Activated CD8-positive, alpha-beta T cell treated with anti-CD3 and anti-CD28 coated beads for 36 hours (primary cell): ENCODE measurements around the gene SPATA2. TPM values are rescaled to one million over a fixed set of nuclear protein-coding genes. Genes with fewer than 3 reads are reported as not detected.
"Not testable (repeated sequence)": the region's sequence is repeated elsewhere in the genome, so short reads cannot be mapped to it uniquely, and the experiment has no call there.

Experiments used
- ATAC-seq: fragments of 200-7000 bp; cut with Tn5 transposase; one replicate; pipeline ENCODE4 v1.10.0; 2021; ENCODE audit warnings: mild to moderate bottlenecking, moderate library complexity
- CTCF ChIA-PET: fragments of 350-600 bp; sonication (Branson Sonifier 250); formaldehyde crosslinking; loops from one replicate; lab custom pipeline; 2021; ENCODE audit warnings: antibody characterized with exemption; lab: Charles Lee
- POLR2A ChIA-PET: fragments of 350-600 bp; sonication (Branson Sonifier 250); formaldehyde crosslinking; loops from one replicate; lab custom pipeline; 2021; ENCODE audit warnings: antibody characterized with exemption; lab: Charles Lee
- DNase-seq: peaks from one replicate; pipeline ENCODE4 v3.0.0-alpha.2; 2020
- H3K27ac Mint-ChIP-seq: one replicate; pipeline ENCODE4 v1.8.0; 2021; ENCODE audit warnings: mild to moderate bottlenecking, mixed read lengths
- H3K27me3 Mint-ChIP-seq: one replicate; pipeline ENCODE4 v1.8.0; 2021; ENCODE audit warnings: mixed read lengths
- H3K36me3 Mint-ChIP-seq: one replicate; pipeline ENCODE4 v1.8.0; 2021; ENCODE audit warnings: low read depth, mixed read lengths
- H3K4me1 Mint-ChIP-seq: one replicate; pipeline ENCODE4 v1.8.0; 2021; ENCODE audit warnings: low read depth, mixed read lengths
- H3K4me3 Mint-ChIP-seq: one replicate; pipeline ENCODE4 v1.8.0; 2021; ENCODE audit warnings: mild to moderate bottlenecking, moderate library complexity, mixed read lengths
- H3K9me3 Mint-ChIP-seq: one replicate; pipeline ENCODE4 v1.8.0; 2021; ENCODE audit warnings: mixed read lengths
- CTCF ChIP-seq: fragments of 200-600 bp; IDR thresholded peaks from one replicate; pipeline ENCODE4 v1.8.0; 2022; ENCODE audit warnings: antibody characterized with exemption, mild to moderate bottlenecking
- intact Hi-C: fragments of 100-400 bp; cut with micrococcal nuclease; formaldehyde crosslinking; loops from one replicate; pipeline ENCODE4 v1.10.0; 2022
- total RNA-seq, 2 experiments: library from RNA; stranded (reverse); gene quantifications; one replicate each; pipeline ENCODE4 v1.2.3, GENCODE V29; 2021

The SPATA2 gene
- total RNA-seq, 2 experiments from 2014 or later = 6.2 to 7.4 TPM

DNA sequence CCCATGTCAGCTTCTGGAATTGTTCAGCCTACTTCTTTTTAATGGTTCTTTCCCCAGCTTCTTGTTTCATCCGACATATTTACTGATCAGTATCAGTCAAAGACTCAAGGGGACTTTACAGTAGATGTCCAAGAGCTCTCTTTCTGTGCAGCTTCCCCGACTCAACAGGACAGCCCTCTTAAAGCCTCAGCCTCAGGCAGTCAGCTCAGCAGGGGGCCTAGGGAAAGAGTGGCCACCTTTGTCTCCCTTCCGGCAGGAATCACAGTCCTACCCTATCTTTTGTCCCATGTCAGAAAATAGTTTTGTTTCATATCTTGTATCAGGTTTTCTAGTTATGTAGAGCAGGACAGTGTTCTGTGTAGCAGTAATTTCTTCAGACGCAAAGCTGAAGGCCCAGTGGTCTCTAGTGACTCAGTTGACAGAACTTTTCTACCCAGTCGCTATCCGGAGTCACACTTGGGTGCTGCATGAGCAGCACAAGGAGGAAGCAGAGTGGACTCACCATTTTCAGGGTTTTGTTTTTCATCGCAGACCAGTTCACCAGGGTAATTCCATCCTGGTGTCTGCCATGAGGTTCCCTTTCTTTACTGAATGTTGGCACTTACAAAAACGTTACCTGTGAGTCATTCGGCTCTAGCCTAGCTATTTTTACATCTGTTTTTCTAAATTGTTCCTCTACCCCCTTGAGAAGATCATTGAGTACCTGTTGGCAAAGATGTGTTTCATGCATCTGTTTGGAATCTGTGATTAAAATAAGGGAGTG lies 47.7 kb downstream of the SPATA2 start:
- ChIA-PET POLR2A (no interaction called here), CTCF (interaction anchor here (0.9 to 2.1 kb wide), 4 partner anchors 10 to 258 kb away, joined by 3 to 9 read pairs (median 4); no protein-coding TSS in a partner anchor)
- no peak for DNase-seq
- no peak for ATAC-seq
- intact Hi-C loops = no loop called here
- H3K27ac Mint-ChIP-seq = no peak overlapping the region
- no peaks in the 10 kb centered on the region for H3K9me3 Mint-ChIP-seq
- H3K27me3 Mint-ChIP-seq = no peaks in the 10 kb centered on the region
- no peak overlapping the region for H3K4me3 Mint-ChIP-seq
- TF ChIP-seq CTCF = no peak
- H3K36me3 Mint-ChIP-seq = peaks cover 4% of the 10 kb centered on the region
- H3K4me1 Mint-ChIP-seq = no peaks in the 10 kb centered on the region

GRCh38 chr20:49866051-49866450 lies 49.3 kb downstream of the SPATA2 start:
- ChIA-PET CTCF (interaction anchor here (1.3 kb wide), 1 partner anchor 8 kb away, joined by 4 read pairs; no protein-coding TSS in a partner anchor), POLR2A (no interaction called here)
- Mint-ChIP-seq H3K9me3 (no peaks in the 10 kb centered on the region), H3K36me3 (peaks cover 4% of the 10 kb centered on the region), H3K4me1 (no peaks in the 10 kb centered on the region), H3K27me3 (no peaks in the 10 kb centered on the region), H3K4me3 (no peak overlapping the region), H3K27ac (no peak overlapping the region)
- no peak for TF ChIP-seq CTCF
- DNase-seq (no peak), ATAC-seq (no peak)
- intact Hi-C loops = no loop called here

DNA sequence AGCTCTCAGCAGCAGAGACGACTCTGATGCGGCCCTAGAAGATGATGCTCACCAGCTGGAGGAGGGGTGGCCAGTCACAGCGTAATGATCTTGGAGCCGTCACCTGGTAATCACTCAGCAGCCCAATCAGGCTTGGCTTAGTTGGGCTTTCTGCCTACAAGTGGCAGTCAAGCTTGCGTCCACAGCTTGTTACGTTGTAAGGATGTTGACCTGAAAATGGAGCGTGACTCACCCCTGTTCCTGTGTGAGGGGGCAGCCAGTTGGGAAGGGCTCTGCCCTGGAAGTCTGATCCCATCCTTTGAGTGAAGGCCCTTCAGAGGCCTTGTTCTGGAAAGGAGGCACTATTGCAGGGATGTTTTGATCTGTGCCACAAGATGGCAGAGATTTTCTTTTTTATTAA lies 49.8 kb downstream of the SPATA2 start:
- DNase-seq = no peak
- intact Hi-C loops = no loop called here
- Mint-ChIP-seq H3K4me3 (no peak overlapping the region), H3K27ac (no peak overlapping the region), H3K9me3 (no peaks in the 10 kb centered on the region), H3K4me1 (no peaks in the 10 kb centered on the region), H3K36me3 (peaks cover 4% of the 10 kb centered on the region), H3K27me3 (no peaks in the 10 kb centered on the region)
- ATAC-seq = no peak
- no peak for TF ChIP-seq CTCF
- CTCF ChIA-PET = no interaction called here
- POLR2A ChIA-PET = no interaction called here

GRCh38 chr20:49863666-49864065 lies 51.7 kb downstream of the SPATA2 start:
- Mint-ChIP-seq H3K27ac (no peak overlapping the region), H3K4me1 (peaks cover 6% of the 10 kb centered on the region), H3K4me3 (no peak overlapping the region), H3K9me3 (no peaks in the 10 kb centered on the region), H3K36me3 (peaks cover 5% of the 10 kb centered on the region), H3K27me3 (no peaks in the 10 kb centered on the region)
- DNase-seq (no peak), ATAC-seq (no peak)
- POLR2A ChIA-PET = interaction anchor here (1.6 kb wide), 1 partner anchor 327 kb away, joined by 5 read pairs; no protein-coding TSS in a partner anchor
- intact Hi-C loops = no loop called here
- CTCF ChIA-PET = interaction anchor here (0.6 kb wide), 1 partner anchor 17 kb away, joined by 3 read pairs; no protein-coding TSS in a partner anchor
- TF ChIP-seq CTCF = no peak

DNA sequence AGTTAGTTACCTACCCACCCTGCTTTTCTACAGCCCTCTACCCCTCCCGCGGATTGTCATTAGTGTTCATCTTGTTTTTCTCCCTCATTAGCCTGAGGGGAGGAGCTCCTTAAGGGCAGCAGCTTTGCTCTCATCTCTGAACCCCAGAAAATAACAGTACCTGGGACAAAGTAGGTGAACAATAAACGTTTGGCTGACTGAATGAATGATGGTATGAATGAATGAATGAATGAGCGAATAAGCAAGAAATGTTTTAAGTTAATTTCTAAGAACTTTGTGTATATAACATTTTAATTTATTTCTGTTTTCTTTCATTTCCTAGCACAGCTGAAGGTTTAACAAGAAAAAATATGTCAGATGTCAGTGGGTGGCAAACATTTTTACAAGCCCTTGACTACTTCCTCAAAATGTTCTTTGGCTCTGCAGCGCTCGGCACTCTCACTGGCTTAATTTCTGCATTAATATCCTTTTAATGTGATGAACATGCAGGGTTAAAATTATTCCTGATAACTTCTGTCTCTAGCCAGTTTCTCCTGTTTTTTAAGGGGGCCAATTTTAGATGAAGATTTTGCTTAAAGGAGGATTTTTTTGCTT lies 52.6 kb downstream of the SPATA2 start:
- CTCF ChIA-PET = interaction anchor here (2.3 kb wide), 1 partner anchor 17 kb away, joined by 8 read pairs; no protein-coding TSS in a partner anchor

DNA sequence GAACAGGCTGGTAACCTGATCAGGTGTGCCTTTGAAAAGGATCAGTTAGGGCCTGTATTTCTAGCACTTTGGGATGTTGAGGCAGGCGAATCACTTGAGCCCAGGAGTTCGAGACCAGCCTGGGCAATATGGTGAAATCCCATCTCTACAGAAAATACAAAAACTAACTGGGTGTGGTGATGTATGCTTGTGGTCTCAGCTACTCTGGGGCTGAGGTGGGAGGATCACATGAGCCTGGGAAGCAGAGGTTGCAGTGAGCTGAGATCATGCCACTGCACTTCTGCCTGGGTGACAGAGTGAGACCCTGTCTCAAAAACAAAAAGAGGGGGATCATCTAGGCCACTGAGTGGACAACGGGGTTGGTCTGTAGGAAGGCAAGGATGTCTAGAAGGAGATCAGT lies 54.1 kb downstream of the SPATA2 start:
- POLR2A ChIA-PET, H3K4me1 Mint-ChIP-seq, H3K4me3 Mint-ChIP-seq, intact Hi-C loops, ATAC-seq, DNase-seq, H3K27me3 Mint-ChIP-seq, H3K9me3 Mint-ChIP-seq, H3K27ac Mint-ChIP-seq: not testable (repeated sequence)
- CTCF ChIA-PET = interaction anchor here (1.4 to 2.3 kb wide), 2 partner anchors 11 to 15 kb away, joined by 4 to 8 read pairs; no protein-coding TSS in a partner anchor
- H3K36me3 Mint-ChIP-seq = peaks cover 10% of the 10 kb centered on the region

More for the DNA sequence above, 52.6 kb downstream of the SPATA2 start:
- POLR2A ChIA-PET = interaction anchor here (0.7 kb wide), 1 partner anchor 226 kb away, joined by 3 read pairs; no protein-coding TSS in a partner anchor
- DNase-seq = no peak
- H3K27ac Mint-ChIP-seq = no peak overlapping the region
- H3K9me3 Mint-ChIP-seq = no peaks in the 10 kb centered on the region
- no peaks in the 10 kb centered on the region for H3K27me3 Mint-ChIP-seq
- peaks cover 5% of the 10 kb centered on the region for H3K36me3 Mint-ChIP-seq
- H3K4me3 Mint-ChIP-seq = no peak overlapping the region
- no peak for ATAC-seq
- no peak for TF ChIP-seq CTCF
- intact Hi-C loops = no loop called here
- H3K4me1 Mint-ChIP-seq = peaks cover 6% of the 10 kb centered on the region
